GM12878 (cell line): ENCODE data around the gene GRIK5. TPM values are rescaled to one million over a fixed set of nuclear protein-coding genes. Genes with fewer than 3 reads are reported as not detected.

ENCODE experiments used
- ATAC-seq: fragments of 200-7000 bp; cut with Tn5 transposase; 3 replicates; pipeline ENCODE4 v1.9.1; 2020; ENCODE audit warnings: mild to moderate bottlenecking, moderate library complexity
- BruUV-seq: library from RNA; stranded (reverse); fragments of 400-500 nt; replicated peaks from 2 replicates; lab custom pipeline; 2021; lab: Mats Ljungman, UMichigan
- CTCF ChIA-PET: fragments of 300-600 bp; sonication (Branson Sonifier 250); formaldehyde crosslinking; extraction: SDS; loops from one replicate; lab custom pipeline; 2021; ENCODE audit warnings: inconsistent platforms; lab: Yijun Ruan, JAX
- POLR2A ChIA-PET: fragments of 350-600 bp; formaldehyde crosslinking; extraction: SDS; loops from one replicate; lab custom pipeline; 2021; ENCODE audit warnings: inconsistent platforms; lab: Charles Lee
- RAD21 ChIA-PET: fragments of 300-600 bp; sonication (Branson Sonifier 250); formaldehyde crosslinking; loops from one replicate; lab custom pipeline; 2023; ENCODE audit warnings: antibody characterized with exemption; ENCODE audit not compliant: unreplicated experiment; lab: Charles Lee
- SMC1A ChIA-PET: fragments of 300-600 bp; sonication (Branson Sonifier 250); formaldehyde crosslinking; loops from one replicate; lab custom pipeline; 2023; ENCODE audit not compliant: unreplicated experiment, uncharacterized antibody; lab: Charles Lee
- DNase-seq: peaks from one replicate; pipeline ENCODE4 v3.0.0-alpha.2; 2011; ENCODE audit warnings: low read depth, low spot score
- FAIRE-seq: peaks from 3 replicates; lab custom pipeline; 2011; peaks lifted over from hg19 to GRCh38; lab: Jason Lieb, UNC
- H2AFZ ChIP-seq: 2 replicates; pipeline ENCODE4 v1.6.0; 2011; ENCODE audit warnings: low read depth, low read length, control low read depth; ENCODE audit not compliant: control insufficient read depth
- H3K27ac ChIP-seq: 2 replicates; pipeline ENCODE4 v1.5.1; 2011; ENCODE audit warnings: control low read depth; ENCODE audit not compliant: control insufficient read depth, insufficient read depth
- H3K27me3 ChIP-seq, 2 experiments: replicated peaks in 1 of 2; 2 replicates each; pipeline versions ENCODE4 v1.6.0 to v1.6.1; 2011; ENCODE audit warnings: low read length in 1 of 2; ENCODE audit not compliant: control insufficient read depth in 2 of 2, insufficient read depth in 2 of 2
- H3K36me3 ChIP-seq, 2 experiments: 2 replicates each; pipeline ENCODE4 v1.5.1; 2011; ENCODE audit warnings: low read length in 1 of 2; ENCODE audit not compliant: control insufficient read depth in 2 of 2, insufficient read depth in 2 of 2
- H3K4me1 ChIP-seq: 2 replicates; pipeline ENCODE4 v1.6.1; 2011; ENCODE audit warnings: mild to moderate bottlenecking, low read length, moderate library complexity, mixed read lengths; ENCODE audit not compliant: control insufficient read depth, insufficient read depth
- H3K4me2 ChIP-seq: 2 replicates; pipeline ENCODE4 v1.6.0; 2011; ENCODE audit warnings: control low read depth; ENCODE audit not compliant: control insufficient read depth, insufficient read depth
- H3K4me3 ChIP-seq: fragments of 200-600 bp; sonication (generic); 2 replicates; pipeline ENCODE4 v1.5.1; 2016
- H3K79me2 ChIP-seq: 2 replicates; pipeline ENCODE4 v1.6.0; 2011; ENCODE audit warnings: low read length; ENCODE audit not compliant: control insufficient read depth, insufficient read depth
- H3K9ac ChIP-seq: 2 replicates; pipeline ENCODE4 v1.8.0; 2011; ENCODE audit warnings: low read length, control low read depth, mixed read lengths; ENCODE audit not compliant: control insufficient read depth, insufficient read depth
- H3K9me3 ChIP-seq: replicated peaks from 3 replicates; pipeline ENCODE4 v1.5.1; 2011; ENCODE audit warnings: mild to moderate bottlenecking, low read length; ENCODE audit not compliant: control insufficient read depth, insufficient read depth
- H4K20me1 ChIP-seq: 2 replicates; pipeline ENCODE4 v1.6.0; 2011; ENCODE audit not compliant: control insufficient read depth, insufficient read depth
- HDGF ChIP-seq: fragments of 450-650 bp; IDR thresholded peaks from 2 replicates; pipeline ENCODE4 v1.6.1; 2016; ENCODE audit warnings: antibody characterized with exemption
- LARP7 ChIP-seq: fragments of 450-650 bp; IDR thresholded peaks from 2 replicates; pipeline ENCODE4 v1.6.1; 2017; ENCODE audit warnings: mild to moderate bottlenecking
- MTA2 ChIP-seq: fragments of 450-650 bp; IDR thresholded peaks from 2 replicates; pipeline ENCODE4 v1.6.1; 2016; ENCODE audit warnings: low read depth, mild to moderate bottlenecking, moderate library complexity
- POLR2AphosphoS5 ChIP-seq: IDR thresholded peaks from 2 replicates; pipeline ENCODE4 v1.6.1; 2011; ENCODE audit warnings: mild to moderate bottlenecking, low read length, inconsistent platforms
- STAT3 ChIP-seq: IDR thresholded peaks from 2 replicates; pipeline ENCODE4 v1.6.1; 2011; ENCODE audit warnings: low read depth, low read length, improper control_type of control experiment
- ZBTB4 ChIP-seq: fragments of 450-650 bp; formaldehyde crosslinking; IDR thresholded peaks from 2 replicates; pipeline ENCODE4 v1.4.0; 2022; ENCODE audit warnings: mild to moderate bottlenecking, moderate library complexity
- ZNF592 ChIP-seq: fragments of 450-650 bp; IDR thresholded peaks from 2 replicates; pipeline ENCODE4 v1.6.1; 2017; ENCODE audit warnings: mild to moderate bottlenecking, moderate library complexity
- WGBS: methylation state at CpG from one replicate; pipeline ENCODE4 v1.1.6; 2016; ENCODE audit warnings: low lambda C conversion rate; ENCODE audit not compliant: insufficient replicate concordance, insufficient coverage; ENCODE audit errors: missing lambda C conversion rate; 5-methylcytosine and 5-hydroxymethylcytosine counted together
- in situ Hi-C: fragments of 300-500 bp; cut with MboI; formaldehyde crosslinking; loops from 9 replicates; pipeline ENCODE4 v1.14.3; 2018; ENCODE audit warnings: mixed read lengths
- intact Hi-C: fragments of 100-400 bp; cut with micrococcal nuclease; formaldehyde crosslinking; loops from one replicate; pipeline ENCODE4 v1.14.2; 2022; ENCODE audit not compliant: unreplicated experiment
- polyA plus RNA-seq, 11 experiments: library from polyadenylated mRNA; depleted of rRNA in 4 of 11; unstranded in 6 of 11; stranded (reverse) in 5 of 11; fragments of >200 nt; fragmentation: Nextera tagmentation in 4 of 11; fragmentation: Illumina TruSeq in 1 of 11; extraction: Ambion mirVana in 4 of 11; extraction: Trizol in 1 of 11; gene quantifications; 1 replicate in 1 of 11; 2 replicates in 10 of 11; pipeline versions ENCODE4 v1.2.1 to v1.2.3, GENCODE V29; 2011 to 2016; ENCODE audit warnings: inconsistent platforms in 2 of 11, missing spikeins in 2 of 11, low read depth in 1 of 11
- total RNA-seq, 4 experiments: library from RNA; depleted of rRNA in 3 of 4; stranded (reverse); fragments of >200 nt in 3 of 4; fragmentation: Illumina TruSeq in 1 of 4; extraction: Trizol in 1 of 4; gene quantifications; 2 replicates each; pipeline versions ENCODE4 v1.2.1 to v1.2.3, GENCODE V29; 2013 to 2021
- TF ChIP-seq, protein P1 (sequence below): fragments of 450-650 bp; IDR thresholded peaks from 2 replicates; pipeline ENCODE4 v1.6.1; 2018; ENCODE audit warnings: borderline replicate concordance, mild to moderate bottlenecking; ENCODE audit not compliant: partially characterized antibody
- TF ChIP-seq, protein P2 (sequence below): IDR thresholded peaks from 2 replicates; pipeline ENCODE4 v1.6.1; 2011; ENCODE audit warnings: low read depth, mild to moderate bottlenecking, low read length, moderate library complexity, borderline replicate concordance; ENCODE audit errors: extremely low read depth

GRIK5 gene
- total and polyA plus RNA-seq, 10 of the 15 experiments (the other 5 are each of a cell fraction or from before 2014, with no cell fraction given), result 0.03 to 0.23 (median 0.07) TPM; not detected in 3

DNA sequence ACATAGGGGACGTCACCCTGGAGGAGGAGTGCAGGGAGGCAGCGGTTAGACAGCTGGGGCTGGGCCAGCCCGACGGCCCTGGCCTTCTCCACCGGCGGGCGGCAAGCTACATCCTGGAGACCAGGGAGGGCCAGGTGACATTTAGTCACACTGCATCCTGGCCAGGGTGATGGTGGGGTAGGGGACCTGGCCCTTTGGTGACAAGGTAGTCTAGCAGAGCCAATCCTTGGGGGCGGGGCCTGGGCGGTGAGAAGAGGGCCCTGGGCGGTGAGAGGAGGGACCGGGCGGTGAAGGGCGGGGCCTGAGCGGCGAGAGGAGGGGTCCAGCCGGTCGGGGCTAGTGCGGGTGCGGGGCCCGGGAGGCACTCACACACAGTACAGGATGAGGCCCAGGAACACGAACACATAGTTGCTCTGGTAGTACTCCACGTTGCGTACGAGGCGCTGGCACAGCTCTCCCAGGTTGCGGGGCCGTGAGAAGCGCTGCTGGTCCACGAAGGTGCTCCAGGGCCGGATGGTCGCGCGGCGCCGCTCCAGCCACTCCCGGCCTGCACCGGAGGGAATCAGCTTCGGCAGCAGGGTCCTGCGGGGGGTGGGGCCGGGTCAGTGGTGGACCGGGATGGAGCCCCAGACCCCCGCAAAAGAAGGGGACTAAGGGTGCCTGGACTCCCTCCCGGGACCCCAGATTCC lies 111.5 kb downstream of the GRIK5 start:
- CTCF ChIA-PET, result interaction anchor here (0.5 to 4.8 kb wide), 20 partner anchors 14 to 388 kb away, joined by 3 to 51 read pairs (median 4); partner anchors contain the start of genes CEACAM3 and RPS19
- TF ChIP-seq HDGF (no peak; the same call in 1 of the 2 replicates), ZBTB4 (no peak), MTA2 (no peak), POLR2AphosphoS5 (peak; percentile 63), ZNF592 (no peak), STAT3 (no peak), LARP7 (0 out of 2 replicates have a peak, but pooled peaks have one; percentile 29)
- TF ChIP-seq, protein P1, sequence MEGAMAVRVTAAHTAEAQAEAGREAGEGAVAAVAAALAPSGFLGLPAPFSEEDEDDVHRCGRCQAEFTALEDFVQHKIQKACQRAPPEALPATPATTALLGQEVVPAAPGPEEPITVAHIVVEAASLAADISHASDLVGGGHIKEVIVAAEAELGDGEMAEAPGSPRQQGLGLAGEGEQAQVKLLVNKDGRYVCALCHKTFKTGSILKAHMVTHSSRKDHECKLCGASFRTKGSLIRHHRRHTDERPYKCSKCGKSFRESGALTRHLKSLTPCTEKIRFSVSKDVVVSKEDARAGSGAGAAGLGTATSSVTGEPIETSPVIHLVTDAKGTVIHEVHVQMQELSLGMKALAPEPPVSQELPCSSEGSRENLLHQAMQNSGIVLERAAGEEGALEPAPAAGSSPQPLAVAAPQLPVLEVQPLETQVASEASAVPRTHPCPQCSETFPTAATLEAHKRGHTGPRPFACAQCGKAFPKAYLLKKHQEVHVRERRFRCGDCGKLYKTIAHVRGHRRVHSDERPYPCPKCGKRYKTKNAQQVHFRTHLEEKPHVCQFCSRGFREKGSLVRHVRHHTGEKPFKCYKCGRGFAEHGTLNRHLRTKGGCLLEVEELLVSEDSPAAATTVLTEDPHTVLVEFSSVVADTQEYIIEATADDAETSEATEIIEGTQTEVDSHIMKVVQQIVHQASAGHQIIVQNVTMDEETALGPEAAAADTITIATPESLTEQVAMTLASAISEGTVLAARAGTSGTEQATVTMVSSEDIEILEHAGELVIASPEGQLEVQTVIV, result no peak
- TF ChIP-seq, protein P2, sequence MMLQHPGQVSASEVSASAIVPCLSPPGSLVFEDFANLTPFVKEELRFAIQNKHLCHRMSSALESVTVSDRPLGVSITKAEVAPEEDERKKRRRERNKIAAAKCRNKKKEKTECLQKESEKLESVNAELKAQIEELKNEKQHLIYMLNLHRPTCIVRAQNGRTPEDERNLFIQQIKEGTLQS, result no peak

More for the DNA sequence above, 111.5 kb downstream of the GRIK5 start:
- H3K9me3 ChIP-seq, result no peaks in the 10 kb centered on the region
- TSS peak; percentile 78 for BruUV-seq
- ATAC-seq, result peak; percentile 90
- H3K27ac ChIP-seq, result peak overlapping the region; percentile 72
- ChIA-PET RAD21 (interaction anchor here (0.5 to 2.4 kb wide), 10 partner anchors 9 to 656 kb away, joined by 3 to 9 read pairs (median 5); partner anchors contain the start of genes GSK3A and RPS19), SMC1A (interaction anchor here (1.1 to 1.6 kb wide), 8 partner anchors 14 to 165 kb away, joined by 3 to 12 read pairs (median 4); partner anchors contain the start of gene RPS19), POLR2A (interaction anchor here (2.7 to 2.9 kb wide), 2 partner anchors 13 to 98 kb away, joined by 16 to 20 read pairs; partner anchors contain the start of gene RPS19)
- H3K79me2 ChIP-seq, result no peaks in the 10 kb centered on the region
- WGBS, result 2% methylated on average over 42 of the region's 43 CpGs
- H2AFZ ChIP-seq, result peak overlapping the region; percentile 99
- H3K27me3 ChIP-seq, result no peaks in the 10 kb centered on the region
- FAIRE-seq, result peak; percentile 31
- H3K4me2 ChIP-seq, result peak overlapping the region; percentile 86
- H3K4me3 ChIP-seq, result peak overlapping the region; percentile 89
- DNase-seq, result no peak
- intact Hi-C loops (loop anchor here (5.0 kb wide), 1 partner anchor 166 kb away; no protein-coding TSS in a partner anchor), in situ Hi-C loops (no loop called here)
- H3K9ac ChIP-seq, result peak overlapping the region; percentile 68
- no peaks in the 10 kb centered on the region for H4K20me1 ChIP-seq
- no peaks in the 10 kb centered on the region for H3K36me3 ChIP-seq
- H3K4me1 ChIP-seq, result peaks cover 12% of the 10 kb centered on the region
